HG03039 (cell line): ENCODE measurements around the gene NKX6-2.
"Not testable (repeated sequence)": the region's sequence is repeated elsewhere in the genome, so short reads cannot be mapped to it uniquely, and the experiment has no call there.

Experiments
- ATAC-seq: cut with Tn5 transposase; IDR thresholded peaks from one replicate; pipeline ENCODE4 v1.9.1; 2021; ENCODE audit warnings: mild to moderate bottlenecking, moderate library complexity; ENCODE audit not compliant: unreplicated experiment

NKX6-2 gene

GRCh38 chr10:132761395-132762060, 24.4 kb downstream of the NKX6-2 start:
- no peak for ATAC-seq

DNA sequence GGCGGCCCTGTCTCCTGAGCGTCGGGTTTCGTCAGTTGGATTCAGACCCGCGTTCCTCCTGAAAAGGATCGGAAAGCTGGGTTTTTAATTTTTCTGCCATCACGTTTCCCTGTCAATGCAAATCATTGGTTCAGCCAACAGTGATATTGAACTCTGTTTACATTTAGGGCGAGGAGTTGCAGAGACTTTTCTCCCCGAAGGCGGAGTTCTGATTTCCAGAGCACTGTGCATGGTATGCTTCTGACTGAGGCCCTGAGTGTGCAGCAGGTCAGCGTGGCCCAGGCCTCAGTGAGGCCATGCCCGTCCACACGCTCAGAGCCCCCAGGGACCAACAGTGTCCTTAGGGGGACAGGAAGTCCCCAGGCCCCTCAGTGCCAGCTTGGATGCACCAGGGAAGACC, 27.1 kb downstream of the NKX6-2 start:
- ATAC-seq, result no peak

GRCh38 chr10:132757171-132757570, 28.8 kb downstream of the NKX6-2 start:
- no peak for ATAC-seq

DNA sequence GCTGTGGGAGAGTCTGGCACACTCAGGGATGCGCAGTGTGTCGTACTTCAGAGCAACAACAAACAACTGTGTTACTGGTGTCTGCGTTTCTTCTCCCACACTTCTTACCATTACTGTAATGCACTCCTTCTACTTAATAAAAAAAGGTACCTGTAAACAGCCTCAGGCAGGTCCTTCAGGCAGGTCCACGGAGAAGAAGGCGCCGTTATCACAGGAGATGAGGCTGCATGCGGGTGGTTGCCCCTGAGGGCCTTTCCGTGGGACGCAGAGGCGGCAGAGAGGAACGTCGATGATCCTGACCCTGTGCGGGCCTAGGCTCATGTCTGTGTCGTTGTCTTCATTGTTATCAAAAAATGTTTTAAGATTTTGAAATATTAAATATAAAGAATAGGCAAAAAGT, 29.4 kb downstream of the NKX6-2 start:
- ATAC-seq, result no peak

DNA sequence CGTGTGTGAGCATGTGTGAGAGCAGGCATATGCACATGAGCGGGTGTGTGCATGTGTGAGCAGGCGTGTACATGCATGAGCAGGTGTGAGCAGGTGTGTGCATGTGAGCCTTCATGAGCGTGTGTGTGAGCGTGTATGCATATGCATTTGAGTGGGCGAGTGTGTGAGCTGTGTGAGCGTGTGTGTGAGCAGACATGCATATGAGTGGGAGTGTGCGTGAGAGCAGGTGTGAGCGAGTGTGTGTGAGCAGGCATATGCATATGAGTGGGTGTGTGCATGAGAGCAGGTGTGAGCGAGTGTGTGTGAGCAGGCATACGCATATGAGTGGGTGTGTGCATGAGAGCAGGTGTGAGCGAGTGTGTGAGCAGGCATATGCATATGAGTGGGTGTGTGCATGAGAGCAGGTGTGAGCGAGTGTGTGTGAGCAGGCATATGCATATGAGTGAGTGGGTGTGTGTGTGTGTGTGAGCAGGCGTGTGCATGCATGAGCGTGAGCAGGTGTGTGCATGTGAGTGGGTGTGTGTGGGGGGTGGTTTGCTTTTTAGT, 30.7 kb downstream of the NKX6-2 start:
- no peak for ATAC-seq

DNA sequence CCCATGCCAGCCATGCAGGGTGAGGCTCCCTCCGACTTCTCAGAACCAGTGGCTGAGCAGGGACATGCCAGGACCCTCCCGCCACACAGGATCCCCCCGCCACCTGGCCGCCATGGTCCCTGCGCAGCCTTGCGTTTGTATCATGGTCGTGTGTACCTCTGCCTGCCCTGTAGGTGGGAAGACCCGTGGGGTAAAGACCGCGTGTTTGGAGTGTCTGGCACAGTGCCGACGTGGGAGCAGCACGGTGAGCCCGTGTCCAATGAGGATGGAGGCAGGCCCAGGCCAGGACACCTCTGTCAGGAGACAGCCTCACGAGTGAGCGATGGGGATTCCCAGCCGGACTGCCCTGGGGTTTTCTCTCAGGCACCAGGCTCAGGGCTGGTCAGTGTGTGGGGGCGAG, 31.9 kb downstream of the NKX6-2 start:
- no peak for ATAC-seq

GRCh38 chr10:132753596-132753995, 32.4 kb downstream of the NKX6-2 start:
- no peak for ATAC-seq

DNA sequence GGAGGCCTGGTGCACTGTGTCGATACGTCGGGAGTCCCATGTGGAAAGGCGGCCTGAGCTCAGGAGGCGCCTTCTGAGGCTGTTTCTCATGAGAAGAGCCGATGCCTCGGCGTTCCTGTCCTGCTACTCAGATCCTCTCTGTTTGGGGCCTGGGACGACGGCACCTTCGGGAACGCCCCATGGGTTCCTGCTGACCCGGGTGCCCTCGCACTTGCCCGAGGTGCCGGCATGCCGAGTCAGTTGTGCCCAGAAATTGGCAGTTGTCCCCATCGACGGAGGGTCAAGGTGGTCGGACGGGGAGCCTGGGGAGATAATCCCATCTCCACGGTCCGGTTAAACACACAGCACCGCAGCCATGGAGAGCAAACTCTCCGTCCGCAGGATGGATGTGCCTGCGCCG, 33.0 kb downstream of the NKX6-2 start:
- ATAC-seq, result no peak

DNA sequence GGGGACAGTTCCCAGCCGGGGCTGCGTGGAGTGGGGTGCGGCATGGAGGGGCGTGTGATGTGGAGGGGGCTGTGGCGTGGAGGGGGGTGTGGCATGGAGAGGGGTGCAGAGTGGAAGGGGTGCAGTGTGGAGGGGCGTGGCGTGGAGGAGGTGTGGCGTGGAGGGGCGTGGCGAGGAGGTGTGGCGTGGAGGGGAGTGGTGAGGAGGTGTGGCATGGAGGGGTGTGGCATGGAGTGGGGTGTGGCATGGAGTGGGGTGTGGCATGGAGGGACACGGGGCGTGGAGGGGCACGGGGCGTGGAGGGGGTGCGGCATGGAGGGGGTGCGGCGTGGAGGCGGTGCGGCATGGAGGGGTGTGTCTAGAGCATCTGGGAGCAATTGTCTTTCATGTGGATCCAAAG, 33.6 kb downstream of the NKX6-2 start:
- no peak for ATAC-seq

- ATAC-seq, result no peak
Measured at GRCh38 chr10:132750936-132751335, 35.0 kb downstream of the NKX6-2 start.

DNA sequence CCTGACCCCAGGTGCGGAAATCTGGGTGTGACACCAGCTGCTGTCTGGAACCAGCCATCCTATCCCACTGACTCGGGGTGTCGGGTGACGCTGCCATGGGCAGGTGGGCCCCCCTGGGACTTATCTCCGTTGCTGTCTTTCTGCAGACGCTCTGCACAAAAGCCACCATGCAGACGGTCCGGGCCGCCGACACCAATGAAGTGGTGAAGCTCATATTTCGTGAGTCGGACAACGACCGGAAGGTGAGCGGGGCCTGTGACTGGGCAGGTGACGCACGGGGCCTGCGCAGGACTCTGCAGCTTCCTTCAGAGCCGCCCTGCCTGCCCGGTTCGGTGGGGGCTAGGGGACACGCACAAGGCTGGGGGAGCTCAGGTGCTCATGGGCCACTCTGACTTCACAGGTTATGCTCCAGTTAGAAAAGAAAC, 36.6 kb downstream of the NKX6-2 start:
- no peak for ATAC-seq

DNA sequence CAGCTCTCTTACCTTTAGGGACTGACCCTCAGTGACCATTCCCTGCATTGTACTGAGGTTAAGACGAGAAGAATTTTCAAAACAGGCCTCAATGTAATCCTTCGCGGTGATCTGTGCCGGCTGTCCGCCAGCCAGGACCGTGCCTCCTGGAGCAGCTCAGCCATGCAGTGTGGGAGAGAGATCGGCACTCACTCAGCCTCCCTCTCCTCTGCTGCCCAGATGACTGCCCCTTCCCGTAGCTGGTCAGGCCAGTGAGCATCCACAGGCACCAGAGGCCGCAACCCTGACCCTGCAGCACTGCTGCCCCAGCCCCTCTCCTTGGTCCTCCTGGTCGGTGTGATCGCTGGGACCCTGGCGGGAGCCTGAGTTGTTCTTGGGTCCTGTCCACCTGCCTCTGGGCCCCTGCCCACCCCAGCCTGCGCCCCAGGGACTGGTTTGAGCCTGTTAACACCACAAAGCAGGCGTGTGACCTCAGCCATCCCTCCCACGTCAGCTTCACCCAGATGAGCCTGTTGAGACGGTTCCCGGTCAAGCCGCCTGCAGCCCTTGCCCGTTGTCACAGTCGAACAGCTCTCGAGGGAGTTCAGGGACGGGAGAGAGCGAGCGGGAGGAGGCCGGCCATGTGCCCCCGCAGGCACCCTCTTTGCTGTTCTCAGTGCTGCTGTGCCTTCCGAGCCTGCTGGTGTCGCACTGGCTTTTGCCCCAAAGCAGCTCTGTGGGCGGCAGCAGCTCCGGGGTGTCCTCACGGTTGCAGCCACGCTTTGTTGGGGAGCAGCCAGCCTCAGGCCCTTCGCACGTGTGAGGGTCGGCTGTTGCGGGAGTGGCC, 37.2 kb downstream of the NKX6-2 start:
- no peak for ATAC-seq

- no peak for ATAC-seq
Measured at GRCh38 chr10:132748135-132748534, 37.8 kb downstream of the NKX6-2 start.

DNA sequence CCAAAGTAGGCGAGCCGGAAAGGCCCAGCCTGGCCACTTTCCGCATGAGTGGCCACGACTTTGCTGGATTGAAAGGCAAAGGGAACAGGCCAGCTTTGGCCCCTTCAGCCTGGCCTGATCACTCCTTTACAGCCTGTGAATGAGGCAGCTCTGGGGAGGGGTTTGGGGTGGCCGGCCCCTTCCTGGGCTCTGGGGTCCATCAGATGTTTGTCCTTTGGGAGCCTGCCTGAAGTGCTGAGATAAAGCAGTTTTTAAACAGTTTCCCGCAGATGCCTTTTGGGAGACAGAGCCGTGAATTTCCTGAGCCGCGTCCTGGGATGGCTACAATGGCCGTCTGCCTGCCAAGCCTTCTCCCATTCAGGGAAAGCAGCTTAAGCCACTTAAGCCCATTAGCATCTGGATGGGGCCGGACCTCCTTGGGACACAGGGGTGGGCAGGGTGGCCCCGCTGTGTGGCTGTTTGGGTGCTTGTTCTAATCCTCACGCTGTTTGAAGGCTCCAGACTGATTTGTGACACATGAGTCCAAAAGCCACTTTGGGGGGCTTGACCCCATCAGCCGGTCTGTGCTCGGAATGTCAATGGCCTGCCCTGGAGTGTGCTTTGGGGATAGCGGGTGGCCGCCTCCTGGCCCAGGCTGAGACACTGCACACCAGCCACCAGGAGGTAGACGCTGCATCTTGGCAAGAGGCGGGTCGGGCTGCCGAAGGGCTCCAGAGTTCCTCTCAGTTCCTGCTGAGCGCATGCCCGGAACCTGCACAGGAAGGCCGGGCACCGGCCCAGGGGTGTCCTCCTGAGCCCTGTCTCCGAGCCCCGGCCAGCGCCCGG, 38.9 kb downstream of the NKX6-2 start:
- ATAC-seq, result no peak

DNA sequence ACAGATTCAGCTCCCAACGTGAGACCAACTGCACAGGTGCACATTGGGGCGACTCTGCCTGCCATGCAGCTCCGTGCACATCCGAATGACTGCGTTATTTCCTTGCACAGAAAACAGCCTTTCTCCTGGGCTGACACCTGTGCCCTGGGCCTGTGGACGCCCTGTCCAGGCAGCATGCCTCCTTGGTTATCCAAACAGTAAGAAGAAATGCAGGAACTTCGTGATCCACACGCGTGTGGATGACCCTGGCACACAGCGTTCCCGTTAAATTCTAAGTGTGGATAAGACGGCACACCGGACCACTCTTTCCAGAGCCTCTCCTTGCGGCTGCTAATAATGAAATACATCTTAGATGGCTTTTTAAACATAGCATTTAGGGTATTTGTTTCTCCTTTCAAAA, 39.6 kb downstream of the NKX6-2 start:
- ATAC-seq, result no peak

- ATAC-seq, result no peak
Measured at GRCh38 chr10:132745971-132746370, 40.0 kb downstream of the NKX6-2 start.

DNA sequence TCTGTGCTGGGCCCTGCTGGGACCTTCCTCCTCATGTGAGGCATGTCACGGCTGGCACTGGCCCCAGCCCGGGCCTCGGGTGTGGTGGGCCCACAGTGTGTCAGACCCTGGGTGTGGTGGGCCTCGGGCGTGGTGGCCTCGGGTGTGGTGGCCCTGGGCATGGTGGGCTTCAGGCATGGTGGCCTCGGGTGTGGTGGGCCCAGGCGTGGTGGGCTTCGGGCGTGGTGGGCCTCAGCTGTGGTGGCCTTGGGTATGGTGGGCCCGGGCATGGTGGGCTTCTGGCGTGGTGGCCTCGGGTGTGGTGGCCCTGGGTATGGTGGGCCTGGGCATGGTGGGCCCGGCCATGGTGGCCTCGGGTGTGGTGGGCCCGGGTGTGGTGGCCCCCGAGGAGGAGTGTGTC, 40.4 kb downstream of the NKX6-2 start:
- no peak for ATAC-seq

DNA sequence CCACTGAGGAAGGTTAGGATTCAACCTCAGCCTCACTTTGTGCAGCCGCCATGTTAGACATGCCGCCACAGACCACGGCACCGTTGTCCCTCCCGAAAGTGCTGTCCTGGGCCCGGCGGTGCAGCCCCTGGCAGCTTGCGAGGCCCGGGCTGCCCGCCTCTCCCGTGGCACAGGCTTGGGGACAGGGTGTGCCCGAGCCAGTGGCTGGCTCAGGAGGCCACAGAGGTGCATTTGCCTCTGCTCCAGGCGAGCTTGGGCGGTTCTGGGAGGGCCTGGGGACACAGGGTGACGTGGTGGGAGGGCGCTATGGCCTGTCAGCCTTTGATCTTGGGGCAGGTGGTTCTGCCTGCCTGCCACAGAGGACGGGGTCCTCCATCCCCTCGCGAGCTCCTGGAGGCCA, 41.1 kb downstream of the NKX6-2 start:
- ATAC-seq, result no peak

DNA sequence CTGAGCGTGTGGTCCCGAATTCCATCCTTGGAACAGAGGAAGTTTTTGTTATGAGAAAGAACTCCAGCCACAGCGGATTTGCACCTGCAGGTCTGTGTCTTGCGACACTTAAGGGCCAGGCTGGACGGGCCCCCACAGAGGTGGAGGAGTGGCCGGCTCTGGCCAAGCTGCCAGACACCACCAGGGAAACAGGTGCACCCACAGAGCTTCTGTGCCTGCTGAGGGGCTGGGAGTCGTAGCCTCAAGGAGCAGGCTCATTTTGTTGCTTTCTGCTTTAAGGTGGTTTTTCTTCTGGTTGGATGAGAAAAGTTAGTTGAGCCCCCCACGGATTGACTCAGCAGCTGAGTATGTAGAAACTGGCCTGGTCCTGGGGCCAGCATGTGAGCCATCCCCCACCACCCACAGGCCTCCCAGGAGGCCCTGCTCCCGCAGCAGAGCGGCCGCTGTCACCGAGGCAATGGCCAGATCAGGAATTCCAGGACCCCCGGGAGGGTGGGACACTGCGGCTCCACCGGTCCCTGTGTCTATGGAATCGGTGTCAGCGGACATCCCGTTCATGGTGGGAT, 41.9 kb downstream of the NKX6-2 start:
- no peak for ATAC-seq

- ATAC-seq, result not testable (repeated sequence)
Measured at GRCh38 chr10:132743196-132743924, 42.6 kb downstream of the NKX6-2 start.
